Measurements from ENCODE around the gene PHACTR2.

PHACTR2 gene

GRCh38 chr6:143743301-143744166, 65.8 kb downstream of the PHACTR2 start:
- DNase-seq: no peak

- no peak for DNase-seq
Measured at GRCh38 chr6:143744551-143745165, 66.9 kb downstream of the PHACTR2 start.

DNA sequence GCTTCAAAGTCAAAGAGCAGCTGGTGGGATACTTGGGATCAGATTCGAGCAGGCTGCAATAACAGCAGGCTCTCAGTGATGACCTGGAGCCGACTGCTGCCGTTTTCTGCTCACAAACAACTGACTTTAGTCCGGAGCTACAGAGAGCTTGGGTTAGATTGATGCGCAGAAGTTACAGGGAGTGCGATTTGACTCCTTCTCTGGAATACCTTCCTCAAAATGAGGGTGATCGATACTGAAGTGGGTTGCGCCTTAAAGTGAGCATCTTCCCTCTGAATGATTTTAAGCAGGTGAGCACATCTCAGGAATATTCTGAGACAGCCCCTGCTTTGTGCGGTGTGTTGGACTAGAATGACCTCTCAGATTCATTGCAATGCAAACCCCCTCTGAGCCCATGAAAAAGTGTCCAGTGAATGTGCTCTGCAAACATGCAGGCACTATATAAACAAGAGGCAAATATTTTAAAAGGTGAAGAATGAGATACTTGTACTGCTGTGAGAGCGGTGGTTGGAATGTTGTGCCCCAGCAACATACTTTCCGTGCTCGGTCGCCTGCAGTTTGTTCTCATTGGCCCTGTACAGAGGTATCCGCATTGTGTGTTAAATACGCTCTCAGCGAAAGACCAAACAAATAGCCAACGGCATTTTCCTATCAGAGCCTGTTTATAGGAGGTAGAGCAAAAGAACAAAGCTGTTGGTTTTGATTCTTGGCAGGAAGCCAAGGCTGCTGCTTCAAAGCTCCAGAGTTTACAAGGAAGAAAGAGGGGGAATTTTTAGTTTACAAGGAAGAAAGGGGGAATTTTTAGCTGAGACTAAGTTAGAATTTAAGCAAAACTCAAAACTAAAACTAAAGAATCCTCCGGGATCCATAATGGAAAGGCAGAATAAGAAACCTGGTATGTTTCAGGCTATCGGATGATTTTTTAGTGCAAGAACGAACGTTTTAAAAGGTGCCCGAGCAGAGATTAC, 67.7 kb downstream of the PHACTR2 start:
- DNase-seq: no peak

- DNase-seq: no peak
Measured at GRCh38 chr6:143746202-143747119, 68.7 kb downstream of the PHACTR2 start.

GRCh38 chr6:143747347-143747842, 69.6 kb downstream of the PHACTR2 start:
- no peak for DNase-seq

DNA sequence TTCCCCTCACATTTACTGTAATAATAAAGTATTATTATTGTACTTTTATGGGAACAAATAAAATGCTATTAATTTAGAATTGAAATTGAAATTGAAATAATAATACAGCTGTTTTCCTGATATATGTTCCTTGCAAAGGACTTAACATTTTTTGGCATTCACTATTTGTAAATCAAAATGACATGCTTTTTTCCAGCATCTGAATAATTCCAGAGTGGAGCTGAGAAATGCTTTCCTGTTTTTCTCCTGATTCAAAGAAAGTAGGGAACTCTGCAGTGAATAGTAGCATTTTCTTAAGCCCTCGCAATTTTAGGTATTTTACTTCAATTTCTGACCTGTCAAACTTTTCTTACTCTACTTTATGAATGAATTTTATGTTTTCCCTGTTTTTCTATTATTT, 72.1 kb downstream of the PHACTR2 start:
- no peak for DNase-seq

DNA sequence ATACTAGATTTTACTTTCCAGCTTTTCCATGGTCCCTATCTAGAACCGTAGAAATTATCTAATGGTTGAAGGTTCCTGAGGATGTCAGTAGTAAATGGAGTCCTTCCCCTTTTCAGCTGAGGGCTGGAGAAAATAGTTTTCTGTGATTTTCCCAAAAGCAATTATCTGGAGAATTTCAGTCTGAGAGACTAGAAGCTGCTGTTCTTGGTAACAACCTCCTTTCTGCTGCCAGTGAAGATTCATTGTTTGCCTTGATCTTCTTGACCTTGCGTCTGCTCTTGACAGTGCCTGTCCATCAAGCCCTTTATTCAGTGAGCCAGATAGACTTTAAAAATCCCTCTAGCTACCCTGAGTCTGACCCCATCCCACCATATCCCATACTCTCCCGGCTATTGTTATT, 73.1 kb downstream of the PHACTR2 start:
- no peak for DNase-seq

GRCh38 chr6:143752459-143752858, 74.7 kb downstream of the PHACTR2 start:
- no peak for DNase-seq

DNA sequence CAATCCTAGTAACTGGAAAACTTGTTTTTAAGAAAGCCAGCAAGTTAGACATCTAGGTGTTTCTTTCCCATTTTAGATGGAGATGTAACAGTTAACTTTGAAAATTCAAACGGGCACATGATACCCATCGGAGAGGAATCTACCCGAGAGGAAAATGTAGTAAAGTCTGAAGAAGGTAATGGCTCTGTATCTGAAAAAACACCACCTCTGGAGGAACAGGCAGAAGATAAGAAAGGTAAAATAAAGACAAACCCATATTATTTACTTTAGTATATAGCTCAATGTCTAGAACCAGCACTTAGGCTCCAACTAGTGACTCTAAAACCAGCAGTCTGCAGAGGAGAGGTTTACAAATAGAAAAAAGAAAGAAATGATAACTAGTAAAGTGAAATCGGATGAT, 75.9 kb downstream of the PHACTR2 start:
- DNase-seq: no peak

DNA sequence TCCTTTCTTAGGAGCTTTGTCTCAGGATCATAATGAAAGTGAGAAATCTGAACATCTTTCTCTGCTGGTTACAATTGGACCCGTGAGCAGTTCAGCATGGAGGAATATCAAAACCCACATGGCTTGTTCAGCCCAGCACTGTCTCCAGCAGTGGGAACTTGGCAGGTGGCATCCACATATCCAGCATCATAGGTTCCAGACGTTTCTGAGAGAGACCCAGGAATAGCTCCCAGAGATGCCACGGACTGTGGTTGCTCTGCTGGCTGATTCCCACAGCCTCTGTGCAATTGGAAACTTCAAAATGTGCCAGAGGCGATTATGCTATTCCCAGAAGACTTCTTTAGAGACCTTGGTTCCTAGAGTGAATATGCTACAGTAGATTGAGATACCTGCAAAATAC, 76.4 kb downstream of the PHACTR2 start:
- DNase-seq: no peak

DNA sequence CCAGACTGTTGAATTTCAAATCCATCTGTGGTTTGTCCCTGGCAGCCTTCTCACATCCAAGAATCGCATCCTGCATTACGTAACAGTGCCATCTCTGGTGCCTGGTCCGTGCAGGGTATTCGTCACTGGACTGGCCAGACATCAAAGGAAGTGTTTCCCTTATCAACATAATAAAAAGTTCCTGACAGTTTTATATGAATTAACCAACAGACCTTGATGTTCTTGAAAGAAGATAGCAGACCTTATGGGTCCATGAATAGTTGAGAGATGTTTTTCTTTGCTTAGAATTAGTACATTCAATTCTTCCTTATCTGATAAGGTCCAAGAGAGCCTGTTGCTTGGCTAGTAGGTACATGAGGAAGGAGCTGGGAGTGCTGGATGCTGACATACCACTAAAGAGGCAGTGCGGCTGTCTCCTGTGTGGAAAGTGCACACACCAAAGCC, 77.6 kb downstream of the PHACTR2 start:
- DNase-seq: no peak

DNA sequence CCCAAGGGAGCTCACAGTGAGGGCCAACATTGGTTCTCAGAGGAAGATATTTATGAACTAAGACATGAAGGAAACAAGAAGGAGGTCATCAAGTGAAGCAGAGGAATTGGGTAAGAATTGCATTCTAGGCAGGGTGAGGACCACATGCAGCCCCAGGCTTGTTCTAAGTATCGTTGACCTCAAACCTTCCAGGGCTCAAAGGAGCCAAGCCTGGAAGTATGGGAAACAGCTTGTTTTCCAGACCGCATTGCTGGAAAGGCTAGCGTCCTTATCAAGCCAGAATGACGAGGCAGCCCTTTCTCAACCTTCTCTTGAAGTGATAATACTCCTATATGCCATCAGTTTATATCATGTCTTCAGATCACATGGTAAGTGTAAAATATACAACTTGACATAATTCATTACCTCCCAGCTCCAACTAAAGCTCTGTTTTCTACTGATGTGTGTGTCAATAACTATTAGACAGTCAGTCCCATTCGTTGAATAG, 79.6 kb downstream of the PHACTR2 start:
- no peak for DNase-seq

GRCh38 chr6:143758551-143758950, 80.8 kb downstream of the PHACTR2 start:
- no peak for DNase-seq

DNA sequence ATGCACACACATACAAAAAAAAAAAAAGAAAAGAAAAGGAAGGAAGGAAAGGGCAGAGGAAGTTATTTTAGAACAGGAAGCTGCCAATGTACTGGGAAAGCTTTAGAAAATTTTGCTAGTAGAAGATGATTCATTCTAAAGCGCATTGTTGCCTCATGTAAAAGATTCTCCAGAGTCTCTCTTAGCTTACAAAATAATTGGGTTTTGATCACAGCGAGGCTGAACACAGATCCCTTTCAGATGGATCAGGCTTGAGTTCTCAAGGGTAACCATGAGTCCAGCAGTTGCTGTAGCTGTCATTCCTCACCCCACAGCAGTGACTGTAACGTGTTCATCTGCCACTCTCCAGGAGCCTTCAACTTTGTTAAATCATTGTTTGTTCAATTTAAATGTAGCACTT, 81.9 kb downstream of the PHACTR2 start:
- no peak for DNase-seq

GRCh38 chr6:143761074-143761473, 83.3 kb downstream of the PHACTR2 start:
- no peak for DNase-seq

DNA sequence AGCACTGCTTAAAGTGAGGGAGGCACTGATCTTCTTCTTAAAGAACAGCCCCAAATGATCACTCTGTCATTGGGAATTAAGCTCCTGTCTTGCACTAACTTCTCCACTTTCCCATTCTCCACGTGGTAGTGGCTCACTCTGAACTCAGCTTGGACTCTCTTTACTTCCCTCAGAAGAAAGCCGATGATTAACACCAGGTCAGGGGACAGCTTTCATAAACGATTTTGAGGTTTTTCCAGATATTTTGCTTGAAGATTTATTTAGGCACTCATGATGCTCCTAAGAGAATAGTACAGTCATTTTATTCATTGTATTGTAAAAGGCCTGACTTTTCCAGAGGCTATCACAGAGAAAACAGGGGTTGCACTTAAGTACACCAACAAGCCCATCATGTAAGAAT, 84.4 kb downstream of the PHACTR2 start:
- DNase-seq: no peak

DNA sequence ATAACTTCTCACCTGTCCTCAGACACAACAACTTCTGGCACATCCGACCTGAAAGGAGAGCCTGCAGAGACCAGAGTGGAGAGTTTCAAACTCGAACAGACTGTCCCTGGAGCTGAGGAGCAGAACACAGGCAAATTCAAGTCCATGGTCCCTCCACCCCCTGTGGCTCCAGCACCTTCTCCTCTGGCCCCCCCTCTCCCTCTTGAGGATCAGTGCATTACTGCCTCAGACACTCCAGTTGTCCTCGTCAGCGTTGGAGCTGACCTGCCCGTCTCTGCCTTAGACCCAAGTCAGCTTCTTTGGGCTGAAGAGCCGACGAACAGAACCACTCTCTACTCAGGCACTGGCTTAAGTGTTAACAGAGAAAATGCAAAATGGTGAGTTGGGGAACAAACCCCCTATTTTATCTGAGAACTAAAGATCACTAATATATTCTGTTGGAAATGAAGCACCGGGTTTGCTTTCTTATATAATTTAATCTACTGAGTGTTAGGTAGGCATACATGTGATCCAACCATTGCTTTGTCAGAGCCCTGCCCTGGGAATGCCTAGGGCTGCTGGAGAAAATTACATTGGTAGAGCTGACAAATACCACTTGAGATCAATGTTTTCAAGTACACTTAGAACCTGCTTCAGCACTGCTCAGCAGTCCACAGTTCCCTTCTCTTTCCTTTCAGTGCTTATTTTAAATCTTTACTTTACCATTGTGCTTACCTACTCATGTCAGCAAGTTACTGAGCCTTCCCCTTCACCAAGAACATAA, 87.8 kb downstream of the PHACTR2 start:
- no peak for DNase-seq

DNA sequence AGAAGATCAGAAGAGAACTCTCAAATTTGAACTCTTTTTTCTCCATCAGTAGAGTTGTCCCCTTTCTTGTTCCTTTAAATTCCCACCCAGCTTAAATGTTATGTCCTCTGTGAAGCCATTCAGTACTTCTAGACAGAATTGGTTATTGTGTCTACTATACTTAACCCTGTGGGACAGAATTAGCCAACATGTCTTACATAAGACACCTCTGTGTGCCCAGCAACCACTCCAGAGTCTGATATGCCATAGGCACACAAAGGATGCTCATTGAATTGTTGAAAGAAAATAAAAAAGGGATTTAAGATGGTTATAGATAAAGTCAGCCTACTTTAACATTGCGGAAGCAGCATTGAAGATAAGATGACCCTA, 88.4 kb downstream of the PHACTR2 start:
- DNase-seq: no peak

DNA sequence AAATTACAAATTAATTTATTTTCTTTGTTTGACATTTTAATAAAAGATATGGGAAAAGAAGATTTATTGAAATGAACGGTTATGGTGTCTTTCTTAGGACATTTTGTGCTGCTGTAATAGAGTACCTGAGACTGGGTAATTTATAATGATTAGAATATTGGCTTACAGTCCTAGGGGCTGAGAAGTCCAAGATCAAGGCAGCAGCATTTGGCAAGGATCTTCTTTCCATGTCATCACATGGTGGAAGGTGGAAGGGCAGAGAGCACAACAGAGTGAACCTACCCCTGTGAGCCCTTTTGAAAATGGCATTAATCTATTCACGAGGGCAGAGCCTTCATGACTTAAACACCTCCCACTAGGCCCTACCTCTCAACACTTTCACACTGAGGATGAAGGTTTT, 89.7 kb downstream of the PHACTR2 start:
- DNase-seq: no peak

GRCh38 chr6:143772116-143773086, 94.6 kb downstream of the PHACTR2 start:
- no peak for DNase-seq

Data from activated T-cell treated with anti-CD3 and anti-CD28 coated beads, Interleukin-2, amount 50 U/mL, for 48 hours (primary cell).